ENCODE measurements around the gene MEPE.

The MEPE gene

GRCh38 chr4:87840149-87840548, 7.4 kb downstream of the MEPE start:
- no peak for DNase-seq (ENCODE audit: low read depth)

- peak; percentile 96 for DNase-seq (ENCODE audit: low read depth)
These were observed 11.2 kb downstream of the MEPE start for GRCh38 chr4:87843936-87844335.

- peak; percentile 19 for DNase-seq (ENCODE audit: low read depth)
These were observed 11.7 kb downstream of the MEPE start for GRCh38 chr4:87844452-87844851.

- no peak for DNase-seq (ENCODE audit: low read depth)
These were observed 13.5 kb downstream of the MEPE start for GRCh38 chr4:87846226-87846625.

- peak; percentile 72 for DNase-seq (ENCODE audit: low read depth)
These were observed 16.0 kb downstream of the MEPE start for GRCh38 chr4:87848622-87849351.

GRCh38 chr4:87849612-87850011, 16.8 kb downstream of the MEPE start:
- peak; percentile 34 for DNase-seq (ENCODE audit: low read depth)

- DNase-seq (ENCODE audit: low read depth): no peak
These were observed 18.6 kb downstream of the MEPE start for GRCh38 chr4:87851332-87851731.

GRCh38 chr4:87851953-87852352, 19.2 kb downstream of the MEPE start:
- DNase-seq (ENCODE audit: low read depth): no peak

GRCh38 chr4:87853108-87853507, 20.3 kb downstream of the MEPE start:
- DNase-seq (ENCODE audit: low read depth): peak; percentile 62

- DNase-seq (ENCODE audit: low read depth): no peak
These were observed 21.1 kb downstream of the MEPE start for GRCh38 chr4:87853891-87854290.

- DNase-seq (ENCODE audit: low read depth): no peak
These were observed 22.8 kb downstream of the MEPE start for GRCh38 chr4:87855559-87855958.

GRCh38 chr4:87856816-87857215, 24.0 kb downstream of the MEPE start:
- DNase-seq (ENCODE audit: low read depth): peak; percentile 28

GRCh38 chr4:87857789-87858188, 25.0 kb downstream of the MEPE start:
- no peak for DNase-seq (ENCODE audit: low read depth)

GRCh38 chr4:87862236-87862635, 29.5 kb downstream of the MEPE start:
- DNase-seq (ENCODE audit: low read depth): no peak

- no peak for DNase-seq (ENCODE audit: low read depth)
These were observed 30.7 kb downstream of the MEPE start for GRCh38 chr4:87863486-87863885.

- DNase-seq (ENCODE audit: low read depth): no peak
These were observed 31.6 kb downstream of the MEPE start for GRCh38 chr4:87864321-87864720.

GRCh38 chr4:87865288-87865687, 32.5 kb downstream of the MEPE start:
- no peak for DNase-seq (ENCODE audit: low read depth)

GRCh38 chr4:87865960-87866598, 33.3 kb downstream of the MEPE start:
- peak; percentile 72 for DNase-seq (ENCODE audit: low read depth)

GRCh38 chr4:87868522-87868921, 35.8 kb downstream of the MEPE start:
- no peak for DNase-seq (ENCODE audit: low read depth)

GRCh38 chr4:87872028-87872427, 39.3 kb downstream of the MEPE start:
- DNase-seq (ENCODE audit: low read depth): no peak

- DNase-seq (ENCODE audit: low read depth): no peak
These were observed 42.4 kb downstream of the MEPE start for GRCh38 chr4:87875191-87875590.

- DNase-seq (ENCODE audit: low read depth): peak; percentile 15
These were observed 47.3 kb downstream of the MEPE start for GRCh38 chr4:87880106-87880505.

GRCh38 chr4:87881115-87881514, 48.3 kb downstream of the MEPE start:
- peak; percentile 18 for DNase-seq (ENCODE audit: low read depth)

GRCh38 chr4:87882321-87882720, 49.6 kb downstream of the MEPE start:
- DNase-seq (ENCODE audit: low read depth): no peak
